Nephron progenitor cell (in vitro differentiated cells): ENCODE data around the gene HSD17B13.
"Not testable (repeated sequence)": the region's sequence is repeated elsewhere in the genome, so short reads cannot be mapped to it uniquely, and the experiment has no call there.

Experiments
- DNase-seq: peaks from one replicate; pipeline ENCODE4 v3.0.0; 2021
- H3K27ac Mint-ChIP-seq: 2 replicates; pipeline ENCODE4 v1.8.0; 2021; ENCODE audit warnings: mild to moderate bottlenecking, moderate library complexity, mixed read lengths
- H3K27me3 Mint-ChIP-seq: 2 replicates; pipeline ENCODE4 v1.8.0; 2021; ENCODE audit warnings: mild to moderate bottlenecking, low read depth, mixed read lengths; ENCODE audit not compliant: poor library complexity
- H3K36me3 Mint-ChIP-seq: 2 replicates; pipeline ENCODE4 v1.8.0; 2021; ENCODE audit warnings: low read depth, mixed read lengths
- H3K4me1 Mint-ChIP-seq: 2 replicates; pipeline ENCODE4 v1.8.0; 2021; ENCODE audit warnings: mixed read lengths
- H3K4me3 Mint-ChIP-seq: 2 replicates; pipeline ENCODE4 v1.8.0; 2021; ENCODE audit warnings: mild to moderate bottlenecking, moderate library complexity, mixed read lengths
- H3K9me3 Mint-ChIP-seq: 2 replicates; pipeline ENCODE4 v1.8.0; 2021; ENCODE audit warnings: mild to moderate bottlenecking, moderate library complexity, mixed read lengths
- TF ChIP-seq, protein P1 (sequence below): fragments of 200-600 bp; sonication (generic); IDR thresholded peaks from 2 replicates; pipeline ENCODE4 v1.5.0; 2021; ENCODE audit warnings: antibody characterized with exemption

Gene HSD17B13

DNA sequence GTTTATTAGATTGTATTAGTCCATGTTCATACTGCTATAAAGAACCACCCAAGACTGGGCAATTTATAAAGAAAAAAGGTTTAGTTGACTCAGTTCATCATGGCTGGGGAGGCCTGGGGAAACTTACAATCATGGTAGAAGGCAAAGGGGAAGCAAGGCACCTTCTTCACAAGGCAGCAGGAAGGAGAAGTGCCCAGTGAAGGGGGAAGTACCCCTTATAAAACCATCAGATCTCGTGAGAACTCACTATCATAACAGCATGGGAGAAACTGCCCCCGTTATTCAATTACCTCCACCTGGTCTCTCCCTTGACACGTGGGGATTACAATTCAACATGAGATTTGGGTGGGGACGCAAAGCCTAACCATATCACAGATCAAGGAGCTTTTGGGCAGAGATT is 8.1 kb upstream of the HSD17B13 start:
- H3K36me3 Mint-ChIP-seq: peaks cover 51% of the 10 kb centered on the region
- H3K4me3 Mint-ChIP-seq: no peak overlapping the region
- H3K4me1 Mint-ChIP-seq: peaks cover 9% of the 10 kb centered on the region
- H3K27ac Mint-ChIP-seq: no peak overlapping the region
- DNase-seq: no peak
- peaks cover 53% of the 10 kb centered on the region for H3K9me3 Mint-ChIP-seq
- peaks cover 3% of the 10 kb centered on the region for H3K27me3 Mint-ChIP-seq
- TF ChIP-seq, protein P1, sequence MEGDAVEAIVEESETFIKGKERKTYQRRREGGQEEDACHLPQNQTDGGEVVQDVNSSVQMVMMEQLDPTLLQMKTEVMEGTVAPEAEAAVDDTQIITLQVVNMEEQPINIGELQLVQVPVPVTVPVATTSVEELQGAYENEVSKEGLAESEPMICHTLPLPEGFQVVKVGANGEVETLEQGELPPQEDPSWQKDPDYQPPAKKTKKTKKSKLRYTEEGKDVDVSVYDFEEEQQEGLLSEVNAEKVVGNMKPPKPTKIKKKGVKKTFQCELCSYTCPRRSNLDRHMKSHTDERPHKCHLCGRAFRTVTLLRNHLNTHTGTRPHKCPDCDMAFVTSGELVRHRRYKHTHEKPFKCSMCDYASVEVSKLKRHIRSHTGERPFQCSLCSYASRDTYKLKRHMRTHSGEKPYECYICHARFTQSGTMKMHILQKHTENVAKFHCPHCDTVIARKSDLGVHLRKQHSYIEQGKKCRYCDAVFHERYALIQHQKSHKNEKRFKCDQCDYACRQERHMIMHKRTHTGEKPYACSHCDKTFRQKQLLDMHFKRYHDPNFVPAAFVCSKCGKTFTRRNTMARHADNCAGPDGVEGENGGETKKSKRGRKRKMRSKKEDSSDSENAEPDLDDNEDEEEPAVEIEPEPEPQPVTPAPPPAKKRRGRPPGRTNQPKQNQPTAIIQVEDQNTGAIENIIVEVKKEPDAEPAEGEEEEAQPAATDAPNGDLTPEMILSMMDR: no peak

DNA sequence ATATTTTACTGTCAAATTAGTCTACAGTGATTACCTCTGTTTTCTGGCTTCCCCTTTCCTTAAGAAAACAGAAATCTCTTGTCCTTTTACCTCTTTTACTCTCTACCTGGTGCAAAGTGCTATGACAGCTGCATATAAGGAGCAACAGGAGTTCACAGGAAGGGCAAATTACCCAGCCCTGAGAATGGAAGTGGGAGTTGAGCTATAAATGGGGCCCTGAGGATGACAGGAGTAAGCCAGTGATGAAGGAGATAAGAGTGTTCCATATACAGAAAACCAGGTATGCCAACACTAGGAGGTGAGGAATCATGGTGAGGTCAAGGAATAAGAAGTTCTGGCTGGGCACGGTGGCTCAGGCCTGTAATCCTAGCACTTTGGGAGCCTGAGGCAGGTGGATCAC is 4.5 kb upstream of the HSD17B13 start:
- H3K27me3 Mint-ChIP-seq: peaks cover 3% of the 10 kb centered on the region
- H3K4me1 Mint-ChIP-seq: peaks cover 9% of the 10 kb centered on the region
- no peak overlapping the region for H3K27ac Mint-ChIP-seq
- TF ChIP-seq, protein P1: no peak
- DNase-seq: no peak
- H3K4me3 Mint-ChIP-seq: no peak overlapping the region
- H3K36me3 Mint-ChIP-seq: peaks cover 18% of the 10 kb centered on the region
- H3K9me3 Mint-ChIP-seq: peaks cover 28% of the 10 kb centered on the region

DNA sequence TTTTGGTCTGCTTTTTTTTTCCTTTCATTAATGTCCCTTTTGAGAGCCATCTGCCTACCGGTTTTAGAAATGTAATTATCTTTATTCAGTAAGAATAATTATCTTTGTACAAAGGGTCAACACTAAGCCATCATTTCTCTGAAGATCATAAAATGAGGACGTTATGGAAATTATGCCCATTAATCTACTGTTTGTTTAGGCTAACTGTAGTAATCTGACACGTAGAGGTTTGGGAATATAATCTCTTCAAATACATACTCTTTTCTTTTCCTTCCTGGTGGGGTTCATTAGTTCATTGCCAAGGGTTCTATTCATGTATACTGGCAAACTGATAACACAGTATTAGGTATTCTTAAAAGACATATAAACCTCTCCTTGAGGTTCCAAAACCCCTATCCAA is 3.8 kb upstream of the HSD17B13 start:
- DNase-seq: no peak
- Mint-ChIP-seq H3K27ac (no peak overlapping the region), H3K4me3 (no peak overlapping the region), H3K9me3 (peaks cover 23% of the 10 kb centered on the region), H3K27me3 (peaks cover 3% of the 10 kb centered on the region), H3K4me1 (peaks cover 9% of the 10 kb centered on the region), H3K36me3 (peaks cover 11% of the 10 kb centered on the region)
- TF ChIP-seq, protein P1: no peak

DNA sequence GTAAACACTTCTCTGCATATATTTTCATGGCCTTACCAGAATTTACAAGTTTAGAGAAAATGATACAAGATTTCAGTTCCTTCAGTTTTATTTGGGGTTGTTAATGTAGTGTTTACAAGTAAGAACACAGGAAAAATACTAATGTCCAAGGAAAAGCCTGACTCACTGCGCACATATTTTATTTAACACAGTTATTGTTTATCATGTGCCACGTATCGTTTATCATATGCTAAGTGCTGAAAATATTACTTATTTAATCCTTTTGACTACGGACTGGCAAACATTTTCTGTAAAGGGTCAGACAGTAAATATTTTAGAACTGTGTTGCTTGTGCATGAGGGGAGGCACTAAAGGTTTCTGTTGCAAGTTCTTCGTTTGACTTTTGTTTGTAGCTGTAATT is 794 bp downstream of the HSD17B13 start:
- Mint-ChIP-seq H3K27ac (no peak overlapping the region), H3K9me3 (no peaks in the 10 kb centered on the region), H3K4me3 (no peak overlapping the region), H3K4me1 (peaks cover 5% of the 10 kb centered on the region), H3K27me3 (no peaks in the 10 kb centered on the region), H3K36me3 (no peaks in the 10 kb centered on the region)
- TF ChIP-seq, protein P1: no peak
- no peak for DNase-seq

DNA sequence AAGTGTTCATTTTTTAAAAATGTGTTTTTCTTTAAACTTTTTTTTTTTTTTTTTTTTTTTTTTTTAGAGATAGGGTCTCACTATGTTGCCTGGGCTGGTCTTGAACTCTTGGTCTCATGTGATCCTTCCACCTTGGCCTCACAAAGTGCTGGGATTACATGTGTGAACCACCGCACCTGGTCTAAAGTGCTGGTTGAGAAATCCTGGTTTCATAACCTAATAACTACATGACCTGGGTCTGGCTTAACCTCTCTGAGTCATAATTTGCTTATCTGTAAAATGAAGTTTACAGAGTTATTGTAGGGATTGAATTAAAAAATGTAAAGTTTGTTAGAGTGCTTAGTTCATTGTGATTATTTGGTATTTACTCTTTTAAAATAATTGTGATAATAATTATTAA is 5.2 kb downstream of the HSD17B13 start:
- H3K9me3 Mint-ChIP-seq: no peaks in the 10 kb centered on the region
- H3K27ac Mint-ChIP-seq: no peak overlapping the region
- no peak for DNase-seq
- no peak overlapping the region for H3K4me3 Mint-ChIP-seq
- TF ChIP-seq, protein P1: no peak
- H3K4me1 Mint-ChIP-seq: no peaks in the 10 kb centered on the region
- no peaks in the 10 kb centered on the region for H3K27me3 Mint-ChIP-seq
- H3K36me3 Mint-ChIP-seq: no peaks in the 10 kb centered on the region

DNA sequence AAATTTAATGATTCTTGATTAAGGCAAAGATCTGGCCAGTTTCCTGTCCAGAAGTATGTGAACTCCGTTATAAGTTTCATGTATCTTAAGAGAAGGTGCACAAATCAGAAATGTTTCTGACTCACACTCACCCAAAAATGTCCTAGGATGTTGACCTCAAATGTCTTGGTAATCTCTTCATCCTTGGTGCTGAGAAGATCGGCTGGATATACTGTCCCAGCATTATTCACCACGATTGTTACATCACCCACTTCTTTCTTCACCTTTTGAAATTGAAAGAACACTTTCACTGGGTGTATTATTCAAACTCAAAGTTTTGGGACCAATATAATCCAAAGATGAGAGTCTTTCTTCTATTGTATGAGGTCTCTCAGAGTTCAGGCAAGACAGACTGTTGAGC is 5.7 kb downstream of the HSD17B13 start:
- H3K4me3 Mint-ChIP-seq: no peak overlapping the region
- no peak for DNase-seq
- TF ChIP-seq, protein P1: no peak
- H3K36me3 Mint-ChIP-seq: no peaks in the 10 kb centered on the region
- no peak overlapping the region for H3K27ac Mint-ChIP-seq
- H3K4me1 Mint-ChIP-seq: no peaks in the 10 kb centered on the region
- no peaks in the 10 kb centered on the region for H3K27me3 Mint-ChIP-seq
- no peaks in the 10 kb centered on the region for H3K9me3 Mint-ChIP-seq

DNA sequence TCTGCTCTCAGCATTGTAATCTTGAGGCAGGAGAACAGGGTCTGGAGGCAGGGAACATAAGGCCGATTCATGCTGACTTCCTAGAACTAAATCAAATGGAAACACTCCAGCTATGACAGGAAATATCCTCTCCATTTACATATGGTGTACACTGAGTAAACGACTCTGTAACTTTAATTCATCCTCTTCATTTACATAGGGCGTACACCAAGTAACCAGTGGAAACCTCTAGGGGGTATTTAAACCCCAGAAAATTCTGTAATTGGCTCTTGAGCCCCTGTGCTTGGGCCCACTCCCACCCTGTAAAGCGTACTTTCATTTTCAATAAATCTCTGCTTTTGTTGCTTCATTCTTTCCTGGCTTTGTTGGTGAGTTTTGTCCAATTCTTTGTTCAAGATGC is 7.7 kb downstream of the HSD17B13 start:
- H3K4me1 Mint-ChIP-seq, DNase-seq, H3K4me3 Mint-ChIP-seq, H3K36me3 Mint-ChIP-seq, H3K27ac Mint-ChIP-seq, H3K9me3 Mint-ChIP-seq, H3K27me3 Mint-ChIP-seq: not testable (repeated sequence)
